ENCODE results near the gene EEF2K.

EEF2K gene

DNA sequence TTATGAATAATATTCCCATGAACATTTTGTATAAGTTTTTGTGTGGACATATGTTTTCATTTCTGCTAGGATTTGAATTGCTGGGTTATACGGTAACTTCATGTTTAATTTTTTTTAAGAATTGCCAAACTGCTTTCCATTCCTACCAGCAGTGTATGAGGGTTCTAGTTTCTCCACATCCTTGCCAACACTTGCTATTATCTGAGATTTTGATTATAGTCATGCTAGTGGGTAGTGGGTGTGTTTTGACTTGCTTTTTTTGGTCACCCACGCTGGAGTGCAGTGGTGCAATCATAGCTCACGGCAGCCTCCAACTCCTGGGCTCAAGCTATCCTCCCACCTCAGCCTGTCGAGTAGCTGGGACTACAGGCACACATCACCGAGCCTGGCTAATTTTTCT, 3.0 kb upstream of the EEF2K start:
- no peak for ATAC-seq
- no peak for TF ChIP-seq ZNF565 (CRISPR knock-in tag; conservative IDR thresholded peaks at IDR 0.05; ENCODE audit: low read depth)
- no peak for TF ChIP-seq BACH2 (CRISPR knock-in tag; IDR thresholded peaks at IDR 0.05; ENCODE audit: borderline replicate concordance)
- TF ChIP-seq, protein P1, sequence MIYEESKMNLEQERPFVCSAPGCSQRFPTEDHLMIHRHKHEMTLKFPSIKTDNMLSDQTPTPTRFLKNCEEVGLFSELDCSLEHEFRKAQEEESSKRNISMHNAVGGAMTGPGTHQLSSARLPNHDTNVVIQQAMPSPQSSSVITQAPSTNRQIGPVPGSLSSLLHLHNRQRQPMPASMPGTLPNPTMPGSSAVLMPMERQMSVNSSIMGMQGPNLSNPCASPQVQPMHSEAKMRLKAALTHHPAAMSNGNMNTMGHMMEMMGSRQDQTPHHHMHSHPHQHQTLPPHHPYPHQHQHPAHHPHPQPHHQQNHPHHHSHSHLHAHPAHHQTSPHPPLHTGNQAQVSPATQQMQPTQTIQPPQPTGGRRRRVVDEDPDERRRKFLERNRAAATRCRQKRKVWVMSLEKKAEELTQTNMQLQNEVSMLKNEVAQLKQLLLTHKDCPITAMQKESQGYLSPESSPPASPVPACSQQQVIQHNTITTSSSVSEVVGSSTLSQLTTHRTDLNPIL (CRISPR knock-in tag; IDR thresholded peaks at IDR 0.05; ENCODE audit: low read depth): no peak
- no peak for TF ChIP-seq CSRNP3 (CRISPR knock-in tag; IDR thresholded peaks at IDR 0.05)
- no peak for TF ChIP-seq GLIS3 (CRISPR knock-in tag; IDR thresholded peaks at IDR 0.05)
- TF ChIP-seq TOX (CRISPR knock-in tag; IDR thresholded peaks at IDR 0.05; ENCODE audit: borderline replicate concordance): no peak
- TF ChIP-seq, protein P2, sequence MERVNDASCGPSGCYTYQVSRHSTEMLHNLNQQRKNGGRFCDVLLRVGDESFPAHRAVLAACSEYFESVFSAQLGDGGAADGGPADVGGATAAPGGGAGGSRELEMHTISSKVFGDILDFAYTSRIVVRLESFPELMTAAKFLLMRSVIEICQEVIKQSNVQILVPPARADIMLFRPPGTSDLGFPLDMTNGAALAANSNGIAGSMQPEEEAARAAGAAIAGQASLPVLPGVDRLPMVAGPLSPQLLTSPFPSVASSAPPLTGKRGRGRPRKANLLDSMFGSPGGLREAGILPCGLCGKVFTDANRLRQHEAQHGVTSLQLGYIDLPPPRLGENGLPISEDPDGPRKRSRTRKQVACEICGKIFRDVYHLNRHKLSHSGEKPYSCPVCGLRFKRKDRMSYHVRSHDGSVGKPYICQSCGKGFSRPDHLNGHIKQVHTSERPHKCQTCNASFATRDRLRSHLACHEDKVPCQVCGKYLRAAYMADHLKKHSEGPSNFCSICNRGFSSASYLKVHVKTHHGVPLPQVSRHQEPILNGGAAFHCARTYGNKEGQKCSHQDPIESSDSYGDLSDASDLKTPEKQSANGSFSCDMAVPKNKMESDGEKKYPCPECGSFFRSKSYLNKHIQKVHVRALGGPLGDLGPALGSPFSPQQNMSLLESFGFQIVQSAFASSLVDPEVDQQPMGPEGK (CRISPR knock-in tag; IDR thresholded peaks at IDR 0.05; ENCODE audit: borderline replicate concordance): no peak
- TF ChIP-seq ZFP30 (CRISPR knock-in tag; IDR thresholded peaks at IDR 0.05): no peak
- TF ChIP-seq ZNF8 (CRISPR knock-in tag; IDR thresholded peaks at IDR 0.05): no peak
- TF ChIP-seq TCF4 (CRISPR knock-in tag; IDR thresholded peaks at IDR 0.05; ENCODE audit: borderline replicate concordance): no peak

- ATAC-seq: no peak
- TF ChIP-seq ARNTL (CRISPR knock-in tag; IDR thresholded peaks at IDR 0.05; ENCODE audit: borderline replicate concordance, low read depth) (no peak), ESRRG (CRISPR knock-in tag; IDR thresholded peaks at IDR 0.05) (no peak), TCF4 (CRISPR knock-in tag; IDR thresholded peaks at IDR 0.05; ENCODE audit: borderline replicate concordance) (no peak)
- TF ChIP-seq, protein P2 (CRISPR knock-in tag; IDR thresholded peaks at IDR 0.05; ENCODE audit: borderline replicate concordance): no peak
These were observed 1.9 kb upstream of the EEF2K start for GRCh38 chr16:22204091-22204655.

DNA sequence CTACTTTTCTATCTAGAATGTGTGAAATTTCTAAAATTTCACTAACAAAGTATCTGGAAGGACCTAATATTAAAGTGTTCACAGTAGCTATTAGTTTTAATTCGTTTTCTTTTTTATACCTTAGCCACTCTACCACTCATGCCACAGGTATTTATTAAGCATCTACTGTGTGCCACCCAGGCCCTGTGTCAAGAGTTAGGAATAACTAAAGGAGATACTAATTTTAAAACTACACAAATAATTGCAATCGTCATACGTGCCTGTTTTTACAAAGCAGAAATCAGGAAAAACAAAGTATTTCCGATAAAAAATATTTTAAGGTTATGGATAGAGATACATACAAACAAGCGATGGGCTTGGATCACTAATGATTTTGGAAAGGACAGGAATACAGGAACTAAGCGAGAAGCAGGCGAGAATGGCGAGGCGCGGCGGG, 483 bp upstream of the EEF2K start:
- ATAC-seq: no peak
- no peak for TF ChIP-seq SNAI2 (CRISPR knock-in tag; IDR thresholded peaks at IDR 0.05)
- TF ChIP-seq, protein P3, sequence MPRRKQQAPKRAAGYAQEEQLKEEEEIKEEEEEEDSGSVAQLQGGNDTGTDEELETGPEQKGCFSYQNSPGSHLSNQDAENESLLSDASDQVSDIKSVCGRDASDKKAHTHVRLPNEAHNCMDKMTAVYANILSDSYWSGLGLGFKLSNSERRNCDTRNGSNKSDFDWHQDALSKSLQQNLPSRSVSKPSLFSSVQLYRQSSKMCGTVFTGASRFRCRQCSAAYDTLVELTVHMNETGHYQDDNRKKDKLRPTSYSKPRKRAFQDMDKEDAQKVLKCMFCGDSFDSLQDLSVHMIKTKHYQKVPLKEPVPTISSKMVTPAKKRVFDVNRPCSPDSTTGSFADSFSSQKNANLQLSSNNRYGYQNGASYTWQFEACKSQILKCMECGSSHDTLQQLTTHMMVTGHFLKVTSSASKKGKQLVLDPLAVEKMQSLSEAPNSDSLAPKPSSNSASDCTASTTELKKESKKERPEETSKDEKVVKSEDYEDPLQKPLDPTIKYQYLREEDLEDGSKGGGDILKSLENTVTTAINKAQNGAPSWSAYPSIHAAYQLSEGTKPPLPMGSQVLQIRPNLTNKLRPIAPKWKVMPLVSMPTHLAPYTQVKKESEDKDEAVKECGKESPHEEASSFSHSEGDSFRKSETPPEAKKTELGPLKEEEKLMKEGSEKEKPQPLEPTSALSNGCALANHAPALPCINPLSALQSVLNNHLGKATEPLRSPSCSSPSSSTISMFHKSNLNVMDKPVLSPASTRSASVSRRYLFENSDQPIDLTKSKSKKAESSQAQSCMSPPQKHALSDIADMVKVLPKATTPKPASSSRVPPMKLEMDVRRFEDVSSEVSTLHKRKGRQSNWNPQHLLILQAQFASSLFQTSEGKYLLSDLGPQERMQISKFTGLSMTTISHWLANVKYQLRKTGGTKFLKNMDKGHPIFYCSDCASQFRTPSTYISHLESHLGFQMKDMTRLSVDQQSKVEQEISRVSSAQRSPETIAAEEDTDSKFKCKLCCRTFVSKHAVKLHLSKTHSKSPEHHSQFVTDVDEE (CRISPR knock-in tag; IDR thresholded peaks at IDR 0.05): no peak
- no peak for TF ChIP-seq ZNF8 (CRISPR knock-in tag; IDR thresholded peaks at IDR 0.05)
- no peak for TF ChIP-seq CSRNP3 (CRISPR knock-in tag; IDR thresholded peaks at IDR 0.05)
- TF ChIP-seq ZNF70 (CRISPR knock-in tag; IDR thresholded peaks at IDR 0.05): no peak
- no peak for TF ChIP-seq RARB (CRISPR knock-in tag; IDR thresholded peaks at IDR 0.05)
- TF ChIP-seq, protein P1 (CRISPR knock-in tag; IDR thresholded peaks at IDR 0.05; ENCODE audit: low read depth): no peak
- TF ChIP-seq ESRRG (CRISPR knock-in tag; IDR thresholded peaks at IDR 0.05): no peak
- no peak for TF ChIP-seq ZC3H10 (CRISPR knock-in tag; IDR thresholded peaks at IDR 0.05)
- TF ChIP-seq GLIS3 (CRISPR knock-in tag; IDR thresholded peaks at IDR 0.05): no peak
- no peak for TF ChIP-seq ISL1 (CRISPR knock-in tag; IDR thresholded peaks at IDR 0.05)

All from SK-N-SH treated with all-trans-retinoic acid at 6 μM for 48 hours (cell line).